Adrenal gland (tissue), 12 donors: ENCODE data around the gene CLIC6. TPM values are rescaled to one million over a fixed set of nuclear protein-coding genes. Genes with fewer than 3 reads are reported as not detected.
A peak's percentile ranks its signal among the peaks of the same experiment; 100 is the strongest.

Source experiments
- DNase-seq, 7 donors: peaks; one replicate each; pipeline ENCODE4 v3.0.0-alpha.2; 2019 to 2020
- H3K27ac ChIP-seq, 5 donors: fragments of 200-600 bp; sonication (generic) in 4 of 5; 1 replicate in 3 of 5; 2 replicates in 2 of 5; pipeline versions ENCODE4 v1.5.1 to v1.8.0; 2016 to 2020; ENCODE audit warnings: mild to moderate bottlenecking in 1 of 5
- H3K27me3 ChIP-seq: fragments of 200-600 bp; 2 replicates; pipeline ENCODE4 v1.8.0; 2021
- H3K36me3 ChIP-seq, 2 donors: fragments of 200-600 bp; replicated peaks in 1 of 2; 1 replicate in 1 of 2; 2 replicates in 1 of 2; pipeline versions ENCODE4 v1.5.1 to v1.8.0; 2018 to 2022
- H3K4me1 ChIP-seq, 2 donors: fragments of 200-600 bp; replicated peaks in 1 of 2; 1 replicate in 1 of 2; 2 replicates in 1 of 2; pipeline versions ENCODE4 v1.5.1 to v1.8.0; 2018 to 2021
- H3K4me3 ChIP-seq, 4 donors: fragments of 200-600 bp; sonication (generic) in 3 of 4; one replicate each; pipeline ENCODE4 v1.5.1; 2016 to 2018
- H3K9me3 ChIP-seq, 3 donors: fragments of 200-600 bp; sonication (generic) in 1 of 3; replicated peaks in 1 of 3; 1 replicate in 2 of 3; 2 replicates in 1 of 3; pipeline versions ENCODE4 v1.5.1 to v1.8.0; 2016 to 2021
- CTCF ChIP-seq, 6 experiments: fragments of 450-650 bp in 4 of 6; fragments of 200-600 bp in 2 of 6; sonication (generic) in 1 of 6; IDR thresholded peaks; 1 replicate in 5 of 6; 2 replicates in 1 of 6; pipeline versions ENCODE4 v1.5.1 to v1.8.0; 2016 to 2021; ENCODE audit warnings: antibody characterized with exemption in 6 of 6, mild to moderate bottlenecking in 2 of 6, moderate library complexity in 1 of 6
- POLR2A ChIP-seq, 2 donors: fragments of 450-650 bp; IDR thresholded peaks; one replicate each; pipeline ENCODE4 v1.6.1; 2017; ENCODE audit warnings: antibody characterized with exemption in 2 of 2, mild to moderate bottlenecking in 2 of 2, moderate library complexity in 1 of 2
- WGBS, 4 donors: extraction: QIAGEN DNeasy Blood & Tissue Kit in 2 of 4; methylation state at CpG; one replicate each; pipeline versions ENCODE4 v1.1.5 to v1.1.7; 2013 to 2017; 5-methylcytosine and 5-hydroxymethylcytosine counted together
- intact Hi-C, 2 donors: fragments of 100-400 bp; cut with DNase I; formaldehyde crosslinking; loops; one replicate each; pipeline versions ENCODE4 v1.14.1 to v1.15.0; 2022 to 2023
- polyA plus RNA-seq, 3 donors: library from polyadenylated mRNA; stranded (reverse); fragments of 200-250 nt in 2 of 3; fragments of 350-450 nt in 1 of 3; fragmentation: Illumina TruSeq in 1 of 3; extraction: RNeasy Lipid Tissue Mini Kit (QIAGEN cat#74804) in 1 of 3; gene quantifications; one replicate each; pipeline ENCODE4 v1.2.3, GENCODE V29; 2013 to 2014
- total RNA-seq, 9 donors: library from RNA; depleted of rRNA in 4 of 9; stranded (reverse); fragments of >200 nt in 4 of 9; fragments of 120-200 nt in 1 of 9; fragmentation: NEBNext Ultra II Directional in 1 of 9; extraction: Animal tissue kit (Norgen Biotek cat#: 25700) in 1 of 9; gene quantifications; one replicate each; pipeline versions ENCODE4 v1.1.0 to v1.2.4, GENCODE V29; 2013 to 2023
- donor health status: healthy with polysubstance abuse.
- donor health status: Bipolar disorder and iron deficiency.
- donor health status: DM: yes; HTN: yes; CAD: no.
- donor health status: DM: no; HTN: no; CAD: no.
- donor health status: DM: no; HTN: no; CAD: no.
- donor health status: DM: yes; HTN: yes; CAD: no.

The CLIC6 gene
- total and polyA plus RNA-seq, 12 donors = 0.07 to 0.41 (median 0.24) TPM; not detected in 5

DNA sequence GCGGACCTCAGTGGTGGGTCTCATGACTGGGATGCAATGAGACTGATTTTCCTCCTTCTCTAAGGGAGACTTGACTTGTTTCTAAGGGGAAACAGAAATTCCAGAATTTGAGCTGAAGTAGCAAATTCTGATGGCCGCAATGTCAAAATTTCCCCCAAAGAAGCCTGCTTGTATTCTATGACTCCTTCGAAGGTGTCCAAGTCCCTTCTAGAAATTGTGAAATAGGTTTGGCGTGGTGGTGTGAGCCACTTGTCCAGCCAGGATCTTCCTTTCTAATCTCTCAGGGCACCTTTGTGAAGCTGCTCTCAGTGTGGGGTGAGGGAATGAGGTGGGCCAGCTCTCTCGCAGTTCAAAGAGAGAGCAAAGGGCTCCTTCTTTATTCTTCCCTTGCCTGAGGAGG, 19.9 kb downstream of the CLIC6 start:
- DNase-seq = no peak
- Histone ChIP-seq H3K27me3 (peaks cover 6% of the 10 kb centered on the region), H3K27ac (no peak overlapping the region), H3K4me3 (no peak overlapping the region), H3K36me3 (no peaks in the 10 kb centered on the region), H3K9me3 (no peaks in the 10 kb centered on the region), H3K4me1 (no peaks in the 10 kb centered on the region)
- intact Hi-C loops = no loop called here
- no peak for TF ChIP-seq CTCF (IDR thresholded peaks at IDR 0.05)
- no peak for TF ChIP-seq POLR2A (IDR thresholded peaks at IDR 0.05)
- 82 to 91% (median 88%) methylated on average over 5 of the region's 5 CpGs for WGBS, 4 donors

DNA sequence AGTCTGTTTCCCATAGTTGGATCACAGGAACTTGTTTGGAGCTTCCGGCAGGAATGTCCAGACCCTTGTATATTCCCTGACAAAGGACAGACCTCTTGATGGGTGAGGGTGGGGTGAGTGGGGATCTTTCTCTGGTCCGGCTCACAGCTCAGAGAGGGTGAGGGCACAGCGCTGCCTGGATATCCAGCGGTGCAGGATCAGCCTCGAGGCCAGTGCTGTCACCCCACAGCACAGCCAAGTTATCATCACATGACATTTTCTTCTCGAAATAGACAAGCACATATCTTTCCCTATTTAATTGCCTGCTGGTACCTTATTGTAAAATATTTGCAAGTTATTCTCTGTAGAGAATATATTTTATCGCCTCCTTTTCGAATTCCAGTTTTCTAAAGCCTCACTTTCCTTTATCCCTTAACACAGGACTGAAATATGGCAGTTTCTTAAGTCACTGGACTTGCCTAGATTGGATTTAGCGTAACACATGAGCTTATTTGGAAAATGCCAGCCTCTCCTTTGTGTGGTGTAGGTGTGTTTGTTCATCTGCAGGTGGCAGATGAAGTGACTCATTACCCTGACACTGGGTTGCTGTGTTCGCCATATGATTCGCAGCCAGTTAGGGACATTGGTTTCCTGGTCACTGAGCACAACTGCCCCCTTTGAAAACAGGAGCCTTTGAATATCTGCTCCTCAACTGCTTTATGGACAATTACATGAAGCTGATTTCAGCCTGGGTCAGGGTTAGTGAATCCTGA, 21.4 kb downstream of the CLIC6 start:
- peak in 1 of 7 donors; percentile 25 for DNase-seq
- Histone ChIP-seq H3K27me3 (peaks cover 6% of the 10 kb centered on the region), H3K4me1 (no peaks in the 10 kb centered on the region), H3K36me3 (no peaks in the 10 kb centered on the region), H3K27ac (no peak overlapping the region), H3K4me3 (no peak overlapping the region), H3K9me3 (no peaks in the 10 kb centered on the region)
- intact Hi-C loops = no loop called here
- TF ChIP-seq CTCF (IDR thresholded peaks at IDR 0.05) = no peak
- no peak for TF ChIP-seq POLR2A (IDR thresholded peaks at IDR 0.05)
- WGBS, 4 donors = 67 to 82% (median 78%) methylated on average over 11 of the region's 11 CpGs

GRCh38 chr21:34690793-34691175, 22.0 kb downstream of the CLIC6 start:
- H3K27me3 ChIP-seq = peaks cover 6% of the 10 kb centered on the region
- TF ChIP-seq POLR2A (IDR thresholded peaks at IDR 0.05) = no peak
- no peak for TF ChIP-seq CTCF (IDR thresholded peaks at IDR 0.05)
- H3K27ac ChIP-seq = no peak overlapping the region
- peak in 1 of 7 donors; percentile 4 for DNase-seq
- H3K4me1 ChIP-seq = no peaks in the 10 kb centered on the region
- H3K36me3 ChIP-seq = no peaks in the 10 kb centered on the region
- no peak overlapping the region for H3K4me3 ChIP-seq
- no peaks in the 10 kb centered on the region for H3K9me3 ChIP-seq
- 66 to 80% (median 73%) methylated on average over 2 of the region's 2 CpGs for WGBS, 4 donors
- intact Hi-C loops = no loop called here

GRCh38 chr21:34691390-34692032, 22.7 kb downstream of the CLIC6 start:
- no peaks in the 10 kb centered on the region for H3K9me3 ChIP-seq
- no peak overlapping the region for H3K4me3 ChIP-seq
- H3K27me3 ChIP-seq = peaks cover 6% of the 10 kb centered on the region
- DNase-seq = no peak
- no peaks in the 10 kb centered on the region for H3K4me1 ChIP-seq
- H3K36me3 ChIP-seq = no peaks in the 10 kb centered on the region
- H3K27ac ChIP-seq = no peak overlapping the region
- intact Hi-C loops = no loop called here
- TF ChIP-seq POLR2A (IDR thresholded peaks at IDR 0.05) (no peak), CTCF (IDR thresholded peaks at IDR 0.05) (no peak)
- 60 to 75% (median 67%) methylated on average over 5 of the region's 5 CpGs for WGBS, 4 donors
